HG03520 (cell line): Measurements from ENCODE around the gene NBAS.
"Not testable (repeated sequence)": the region's sequence is repeated elsewhere in the genome, so short reads cannot be mapped to it uniquely, and the experiment has no call there.

Experiments used
- ATAC-seq: cut with Tn5 transposase; IDR thresholded peaks from one replicate; pipeline ENCODE4 v1.9.1; 2021; ENCODE audit warnings: mild to moderate bottlenecking, moderate library complexity; ENCODE audit not compliant: unreplicated experiment

NBAS gene

GRCh38 chr2:15481000-15481399 lies 80.1 kb downstream of the NBAS start:
- ATAC-seq, result no peak

- ATAC-seq, result no peak
Observed at GRCh38 chr2:15480552-15480951, 80.6 kb downstream of the NBAS start.

GRCh38 chr2:15472876-15473275 lies 88.3 kb downstream of the NBAS start:
- ATAC-seq, result no peak

GRCh38 chr2:15472133-15472532 lies 89.0 kb downstream of the NBAS start:
- no peak for ATAC-seq

- ATAC-seq, result no peak
Observed at GRCh38 chr2:15471606-15472005, 89.5 kb downstream of the NBAS start.

- no peak for ATAC-seq
Observed at GRCh38 chr2:15460112-15460620, 101.0 kb downstream of the NBAS start.

GRCh38 chr2:15458277-15458676 lies 102.9 kb downstream of the NBAS start:
- ATAC-seq, result no peak

- no peak for ATAC-seq
Observed at GRCh38 chr2:15457868-15458267, 103.3 kb downstream of the NBAS start.

- ATAC-seq, result no peak
Observed at GRCh38 chr2:15456352-15456751, 104.8 kb downstream of the NBAS start.

GRCh38 chr2:15450808-15451207 lies 110.3 kb downstream of the NBAS start:
- ATAC-seq, result no peak

GRCh38 chr2:15449556-15450236 lies 111.4 kb downstream of the NBAS start:
- ATAC-seq, result no peak

- ATAC-seq, result no peak
Observed at GRCh38 chr2:15448250-15448839, 112.8 kb downstream of the NBAS start.

- ATAC-seq, result no peak
Observed at GRCh38 chr2:15447381-15447780, 113.8 kb downstream of the NBAS start.

GRCh38 chr2:15446961-15447360 lies 114.2 kb downstream of the NBAS start:
- ATAC-seq, result no peak

- no peak for ATAC-seq
Observed at GRCh38 chr2:15445891-15446562, 115.1 kb downstream of the NBAS start.

GRCh38 chr2:15439768-15440524 lies 121.2 kb downstream of the NBAS start:
- not testable (repeated sequence) for ATAC-seq

- not testable (repeated sequence) for ATAC-seq
Observed at GRCh38 chr2:15439366-15439765, 121.8 kb downstream of the NBAS start.

GRCh38 chr2:15436195-15436594 lies 124.9 kb downstream of the NBAS start:
- ATAC-seq, result no peak

GRCh38 chr2:15435474-15435873 lies 125.7 kb downstream of the NBAS start:
- no peak for ATAC-seq

GRCh38 chr2:15432642-15433256 lies 128.4 kb downstream of the NBAS start:
- no peak for ATAC-seq

GRCh38 chr2:15429032-15429431 lies 132.1 kb downstream of the NBAS start:
- no peak for ATAC-seq
